Transverse colon (tissue), 3 donors: ENCODE measurements around the gene ACTBL2.

Experiments
- POLR2A ChIP-seq: fragments of 450-650 bp; IDR thresholded peaks from one replicate; pipeline ENCODE4 v1.6.1; 2016; ENCODE audit warnings: antibody characterized with exemption, mild to moderate bottlenecking, moderate library complexity
- TF ChIP-seq, protein P1 (sequence below), 5 experiments: fragments of 200-600 bp in 3 of 5; fragments of 450-650 bp in 2 of 5; sonication (generic) in 3 of 5; IDR thresholded peaks; 1 replicate in 2 of 5; 2 replicates in 3 of 5; pipeline ENCODE4 v1.5.1; 2016 to 2017; ENCODE audit warnings: antibody characterized with exemption in 5 of 5, inconsistent platforms in 3 of 5, mild to moderate bottlenecking in 2 of 5, moderate library complexity in 1 of 5

DNA sequence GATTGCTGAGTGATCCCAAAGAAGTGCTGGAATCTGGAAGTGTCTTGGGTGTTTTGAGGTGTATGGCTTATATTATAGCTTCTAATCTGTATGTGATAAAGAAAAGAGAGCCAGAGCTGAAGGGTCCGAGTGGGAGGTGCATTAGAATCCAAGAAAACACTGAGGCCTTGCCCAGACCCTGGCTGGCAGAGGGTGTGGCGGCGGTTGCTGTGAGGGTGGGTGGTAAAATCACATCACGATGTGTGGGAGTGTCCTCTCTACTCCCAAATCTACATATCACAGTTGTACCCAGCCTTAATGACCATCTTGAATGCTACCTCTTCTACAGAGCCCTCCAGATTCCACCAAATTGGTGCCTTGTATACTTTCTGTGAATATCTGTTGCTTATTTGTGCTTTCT, 28.9 kb downstream of the ACTBL2 start:
- TF ChIP-seq POLR2A = no peak
- TF ChIP-seq, protein P1, sequence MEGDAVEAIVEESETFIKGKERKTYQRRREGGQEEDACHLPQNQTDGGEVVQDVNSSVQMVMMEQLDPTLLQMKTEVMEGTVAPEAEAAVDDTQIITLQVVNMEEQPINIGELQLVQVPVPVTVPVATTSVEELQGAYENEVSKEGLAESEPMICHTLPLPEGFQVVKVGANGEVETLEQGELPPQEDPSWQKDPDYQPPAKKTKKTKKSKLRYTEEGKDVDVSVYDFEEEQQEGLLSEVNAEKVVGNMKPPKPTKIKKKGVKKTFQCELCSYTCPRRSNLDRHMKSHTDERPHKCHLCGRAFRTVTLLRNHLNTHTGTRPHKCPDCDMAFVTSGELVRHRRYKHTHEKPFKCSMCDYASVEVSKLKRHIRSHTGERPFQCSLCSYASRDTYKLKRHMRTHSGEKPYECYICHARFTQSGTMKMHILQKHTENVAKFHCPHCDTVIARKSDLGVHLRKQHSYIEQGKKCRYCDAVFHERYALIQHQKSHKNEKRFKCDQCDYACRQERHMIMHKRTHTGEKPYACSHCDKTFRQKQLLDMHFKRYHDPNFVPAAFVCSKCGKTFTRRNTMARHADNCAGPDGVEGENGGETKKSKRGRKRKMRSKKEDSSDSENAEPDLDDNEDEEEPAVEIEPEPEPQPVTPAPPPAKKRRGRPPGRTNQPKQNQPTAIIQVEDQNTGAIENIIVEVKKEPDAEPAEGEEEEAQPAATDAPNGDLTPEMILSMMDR (IDR thresholded peaks at IDR 0.05) = no peak
